Mammary epithelial cell (primary cell): ENCODE results near the gene QKI.

Source experiments
- EZH2 ChIP-seq: IDR thresholded peaks from 2 replicates; pipeline ENCODE4 v1.6.1; 2012; ENCODE audit warnings: low read length, inconsistent platforms, borderline replicate concordance
- TF ChIP-seq, protein P1 (sequence below), 2 donors: IDR thresholded peaks in 1 of 2; conservative IDR thresholded peaks in 1 of 2; 2 replicates each; pipeline ENCODE4 v1.5.1; 2011 to 2012; ENCODE audit warnings: inconsistent platforms in 2 of 2, low read length in 2 of 2, mild to moderate bottlenecking in 2 of 2, control low read depth in 1 of 2, low read depth in 1 of 2; ENCODE audit not compliant: insufficient read depth in 1 of 2; ENCODE audit errors: extremely low read depth in 1 of 2

DNA sequence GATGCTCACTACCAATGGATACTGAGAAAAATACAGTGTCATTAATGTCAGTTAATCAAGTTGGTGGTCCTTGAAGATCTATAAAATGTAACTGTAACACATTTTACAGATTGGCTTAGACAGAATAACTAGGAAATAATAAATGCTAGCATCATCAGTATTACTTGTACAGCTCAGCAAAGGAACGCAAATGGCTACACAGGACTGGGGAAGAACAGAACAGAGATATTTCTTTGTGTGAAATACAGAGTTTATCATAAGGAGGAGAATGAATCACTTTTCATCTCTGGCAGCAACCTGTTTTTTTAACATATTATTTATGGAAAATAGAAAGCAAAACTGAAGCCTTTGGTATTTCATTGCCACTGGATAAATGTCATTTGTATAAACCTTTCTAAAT lies 8.2 kb upstream of the QKI start:
- TF ChIP-seq, protein P1, sequence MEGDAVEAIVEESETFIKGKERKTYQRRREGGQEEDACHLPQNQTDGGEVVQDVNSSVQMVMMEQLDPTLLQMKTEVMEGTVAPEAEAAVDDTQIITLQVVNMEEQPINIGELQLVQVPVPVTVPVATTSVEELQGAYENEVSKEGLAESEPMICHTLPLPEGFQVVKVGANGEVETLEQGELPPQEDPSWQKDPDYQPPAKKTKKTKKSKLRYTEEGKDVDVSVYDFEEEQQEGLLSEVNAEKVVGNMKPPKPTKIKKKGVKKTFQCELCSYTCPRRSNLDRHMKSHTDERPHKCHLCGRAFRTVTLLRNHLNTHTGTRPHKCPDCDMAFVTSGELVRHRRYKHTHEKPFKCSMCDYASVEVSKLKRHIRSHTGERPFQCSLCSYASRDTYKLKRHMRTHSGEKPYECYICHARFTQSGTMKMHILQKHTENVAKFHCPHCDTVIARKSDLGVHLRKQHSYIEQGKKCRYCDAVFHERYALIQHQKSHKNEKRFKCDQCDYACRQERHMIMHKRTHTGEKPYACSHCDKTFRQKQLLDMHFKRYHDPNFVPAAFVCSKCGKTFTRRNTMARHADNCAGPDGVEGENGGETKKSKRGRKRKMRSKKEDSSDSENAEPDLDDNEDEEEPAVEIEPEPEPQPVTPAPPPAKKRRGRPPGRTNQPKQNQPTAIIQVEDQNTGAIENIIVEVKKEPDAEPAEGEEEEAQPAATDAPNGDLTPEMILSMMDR (conservative IDR thresholded peaks at IDR 0.05 in 1 of 2, IDR thresholded peaks at IDR 0.05 in 1 of 2; ENCODE audit: extremely low read depth in 1 of 2, insufficient read depth in 1 of 2, low read depth in 1 of 2, low read length in 2 of 2): no peak
- no peak for TF ChIP-seq EZH2
